ENCODE measurements around the gene DAB2IP.
A peak's percentile ranks its signal among the peaks of the same experiment; 100 is the strongest.
"Not testable (repeated sequence)": the region's sequence is repeated elsewhere in the genome, so short reads cannot be mapped to it uniquely, and the experiment has no call there.

The DAB2IP gene

GRCh38 chr9:121620325-121620673 is 31.1 kb upstream of the DAB2IP start:
- TF ChIP-seq CTCF (IDR thresholded peaks at IDR 0.05; ENCODE audit: low read depth, low read length, poor library complexity, severe bottlenecking), result no peak
- TF ChIP-seq EZH2phosphoT487 (IDR thresholded peaks at IDR 0.05; ENCODE audit: borderline replicate concordance, low read length), result no peak
- Histone ChIP-seq H3K9me2 (replicated peaks; ENCODE audit: control insufficient read depth, low read length) (no peaks in the 10 kb centered on the region), H3F3A (ENCODE audit: control insufficient read depth, insufficient read depth) (no peaks in the 10 kb centered on the region), H3K4me1 (ENCODE audit: control insufficient read depth, low read length) (no peaks in the 10 kb centered on the region), H3K27me3 (ENCODE audit: control insufficient read depth, low read length) (no peaks in the 10 kb centered on the region), H3K4me2 (ENCODE audit: low read length) (no peak overlapping the region), H3K4me3 (ENCODE audit: low read length) (no peak overlapping the region), H3K79me2 (ENCODE audit: control insufficient read depth, low read length) (no peaks in the 10 kb centered on the region), H3K27ac (ENCODE audit: low read depth, low read length) (no peak overlapping the region), H3K9me3 (ENCODE audit: control insufficient read depth, insufficient read depth, low read length) (no peaks in the 10 kb centered on the region), H4K20me1 (ENCODE audit: control insufficient read depth, insufficient read depth, low read depth, low read length) (no peaks in the 10 kb centered on the region), H3K36me3 (ENCODE audit: control insufficient read depth, low read length) (no peaks in the 10 kb centered on the region)

GRCh38 chr9:121620777-121621449 is 30.5 kb upstream of the DAB2IP start:
- Histone ChIP-seq H3K9me2 (replicated peaks; ENCODE audit: control insufficient read depth, low read length) (no peaks in the 10 kb centered on the region), H3K4me2 (ENCODE audit: low read length) (no peak overlapping the region)

GRCh38 chr9:121622387-121623203 is 28.8 kb upstream of the DAB2IP start:
- Histone ChIP-seq H3K9me2 (replicated peaks; ENCODE audit: control insufficient read depth, low read length) (no peaks in the 10 kb centered on the region), H4K20me1 (ENCODE audit: control insufficient read depth, insufficient read depth, low read depth, low read length) (no peaks in the 10 kb centered on the region), H3K79me2 (ENCODE audit: control insufficient read depth, low read length) (no peaks in the 10 kb centered on the region), H3K4me3 (ENCODE audit: low read length) (no peak overlapping the region), H3K9me3 (ENCODE audit: control insufficient read depth, insufficient read depth, low read length) (no peaks in the 10 kb centered on the region), H3K4me1 (ENCODE audit: control insufficient read depth, low read length) (peaks cover under 1% of the 10 kb centered on the region; the same call in 1 of the 2 replicates), H3K27ac (ENCODE audit: low read depth, low read length) (no peak overlapping the region), H3K27me3 (ENCODE audit: control insufficient read depth, low read length) (no peaks in the 10 kb centered on the region), H3K4me2 (ENCODE audit: low read length) (no peak overlapping the region), H3F3A (ENCODE audit: control insufficient read depth, insufficient read depth) (no peaks in the 10 kb centered on the region), H3K36me3 (ENCODE audit: control insufficient read depth, low read length) (no peaks in the 10 kb centered on the region)
- no peak for TF ChIP-seq EZH2phosphoT487 (IDR thresholded peaks at IDR 0.05; ENCODE audit: borderline replicate concordance, low read length)
- TF ChIP-seq CTCF (IDR thresholded peaks at IDR 0.05; ENCODE audit: low read depth, low read length, poor library complexity, severe bottlenecking), result no peak

More at GRCh38 chr9:121620777-121621449, 30.5 kb upstream of the DAB2IP start:
- no peaks in the 10 kb centered on the region for H3K9me3 ChIP-seq (ENCODE audit: control insufficient read depth, insufficient read depth, low read length)
- peak; percentile 79 for TF ChIP-seq CTCF (IDR thresholded peaks at IDR 0.05; ENCODE audit: low read depth, low read length, poor library complexity, severe bottlenecking)
- TF ChIP-seq EZH2phosphoT487 (IDR thresholded peaks at IDR 0.05; ENCODE audit: borderline replicate concordance, low read length), result no peak
- H3K79me2 ChIP-seq (ENCODE audit: control insufficient read depth, low read length), result no peaks in the 10 kb centered on the region
- no peaks in the 10 kb centered on the region for H3K4me1 ChIP-seq (ENCODE audit: control insufficient read depth, low read length)
- no peak overlapping the region for H3K27ac ChIP-seq (ENCODE audit: low read depth, low read length)
- H3K36me3 ChIP-seq (ENCODE audit: control insufficient read depth, low read length), result no peaks in the 10 kb centered on the region
- no peak overlapping the region for H3K4me3 ChIP-seq (ENCODE audit: low read length)
- no peaks in the 10 kb centered on the region for H3K27me3 ChIP-seq (ENCODE audit: control insufficient read depth, low read length)
- no peaks in the 10 kb centered on the region for H4K20me1 ChIP-seq (ENCODE audit: control insufficient read depth, insufficient read depth, low read depth, low read length)
- no peaks in the 10 kb centered on the region for H3F3A ChIP-seq (ENCODE audit: control insufficient read depth, insufficient read depth)

GRCh38 chr9:121623430-121623829 is 28.0 kb upstream of the DAB2IP start:
- not testable (repeated sequence) for H3F3A ChIP-seq (ENCODE audit: control insufficient read depth, insufficient read depth); H3K9me2 ChIP-seq (replicated peaks; ENCODE audit: control insufficient read depth, low read length); H3K4me3 ChIP-seq (ENCODE audit: low read length); H4K20me1 ChIP-seq (ENCODE audit: control insufficient read depth, insufficient read depth, low read depth, low read length); H3K79me2 ChIP-seq (ENCODE audit: control insufficient read depth, low read length); H3K9me3 ChIP-seq (ENCODE audit: control insufficient read depth, insufficient read depth, low read length); H3K4me2 ChIP-seq (ENCODE audit: low read length); H3K27ac ChIP-seq (ENCODE audit: low read depth, low read length); H3K4me1 ChIP-seq (ENCODE audit: control insufficient read depth, low read length); H3K27me3 ChIP-seq (ENCODE audit: control insufficient read depth, low read length); H3K36me3 ChIP-seq (ENCODE audit: control insufficient read depth, low read length)
